ENCODE results near the gene SLC35F3.

SLC35F3 gene

DNA sequence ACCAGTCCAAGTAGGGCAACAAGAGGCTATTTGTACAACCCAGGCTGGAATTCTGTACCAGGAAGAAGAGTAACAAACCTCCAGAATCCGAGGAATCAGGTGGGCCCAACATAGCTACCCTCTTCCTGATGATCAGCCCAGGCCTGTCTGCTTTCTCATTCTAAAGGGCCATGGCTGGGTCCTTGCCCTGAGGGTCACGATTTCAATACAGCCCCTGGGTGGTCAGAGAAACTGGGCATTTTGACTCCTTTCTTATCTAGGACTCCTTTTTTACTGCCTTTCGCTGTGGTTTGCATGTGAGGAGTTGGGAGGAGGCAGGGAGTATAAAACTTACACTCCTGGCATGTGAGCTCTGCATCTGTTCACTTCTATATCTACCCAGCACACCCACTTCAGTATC, 303.9 kb downstream of the SLC35F3 start:
- TF ChIP-seq, protein P1, sequence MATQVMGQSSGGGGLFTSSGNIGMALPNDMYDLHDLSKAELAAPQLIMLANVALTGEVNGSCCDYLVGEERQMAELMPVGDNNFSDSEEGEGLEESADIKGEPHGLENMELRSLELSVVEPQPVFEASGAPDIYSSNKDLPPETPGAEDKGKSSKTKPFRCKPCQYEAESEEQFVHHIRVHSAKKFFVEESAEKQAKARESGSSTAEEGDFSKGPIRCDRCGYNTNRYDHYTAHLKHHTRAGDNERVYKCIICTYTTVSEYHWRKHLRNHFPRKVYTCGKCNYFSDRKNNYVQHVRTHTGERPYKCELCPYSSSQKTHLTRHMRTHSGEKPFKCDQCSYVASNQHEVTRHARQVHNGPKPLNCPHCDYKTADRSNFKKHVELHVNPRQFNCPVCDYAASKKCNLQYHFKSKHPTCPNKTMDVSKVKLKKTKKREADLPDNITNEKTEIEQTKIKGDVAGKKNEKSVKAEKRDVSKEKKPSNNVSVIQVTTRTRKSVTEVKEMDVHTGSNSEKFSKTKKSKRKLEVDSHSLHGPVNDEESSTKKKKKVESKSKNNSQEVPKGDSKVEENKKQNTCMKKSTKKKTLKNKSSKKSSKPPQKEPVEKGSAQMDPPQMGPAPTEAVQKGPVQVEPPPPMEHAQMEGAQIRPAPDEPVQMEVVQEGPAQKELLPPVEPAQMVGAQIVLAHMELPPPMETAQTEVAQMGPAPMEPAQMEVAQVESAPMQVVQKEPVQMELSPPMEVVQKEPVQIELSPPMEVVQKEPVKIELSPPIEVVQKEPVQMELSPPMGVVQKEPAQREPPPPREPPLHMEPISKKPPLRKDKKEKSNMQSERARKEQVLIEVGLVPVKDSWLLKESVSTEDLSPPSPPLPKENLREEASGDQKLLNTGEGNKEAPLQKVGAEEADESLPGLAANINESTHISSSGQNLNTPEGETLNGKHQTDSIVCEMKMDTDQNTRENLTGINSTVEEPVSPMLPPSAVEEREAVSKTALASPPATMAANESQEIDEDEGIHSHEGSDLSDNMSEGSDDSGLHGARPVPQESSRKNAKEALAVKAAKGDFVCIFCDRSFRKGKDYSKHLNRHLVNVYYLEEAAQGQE (IDR thresholded peaks at IDR 0.05; ENCODE audit: insufficient read depth in 1 of 2, low read depth in 2 of 2, low read length in 2 of 2), result no peak
- no peak for TF ChIP-seq FOXP2 (optimal IDR thresholded peaks at IDR 0.05; ENCODE audit: borderline replicate concordance, extremely low read depth, extremely low read length, insufficient read depth)
- TF ChIP-seq POLR2AphosphoS5 (IDR thresholded peaks at IDR 0.05; ENCODE audit: low read depth, low read length), result no peak
- TF ChIP-seq TAF1 (IDR thresholded peaks at IDR 0.05; ENCODE audit: borderline replicate concordance, insufficient read depth, low read length), result no peak
- TF ChIP-seq SIN3A (IDR thresholded peaks at IDR 0.05; ENCODE audit: borderline replicate concordance, insufficient read depth, low read length), result no peak

- no peak for TF ChIP-seq FOXP2 (optimal IDR thresholded peaks at IDR 0.05; ENCODE audit: borderline replicate concordance, extremely low read depth, extremely low read length, insufficient read depth)
- no peak for TF ChIP-seq POLR2AphosphoS5 (IDR thresholded peaks at IDR 0.05; ENCODE audit: low read depth, low read length)
- no peak for TF ChIP-seq SIN3A (IDR thresholded peaks at IDR 0.05; ENCODE audit: borderline replicate concordance, insufficient read depth, low read length)
- TF ChIP-seq, protein P1 (IDR thresholded peaks at IDR 0.05; ENCODE audit: insufficient read depth in 1 of 2, low read depth in 2 of 2, low read length in 2 of 2), result no peak
- no peak for TF ChIP-seq TAF1 (IDR thresholded peaks at IDR 0.05; ENCODE audit: borderline replicate concordance, insufficient read depth, low read length)
These were observed 304.3 kb downstream of the SLC35F3 start for GRCh38 chr1:234208791-234209190.

- TF ChIP-seq SIN3A (IDR thresholded peaks at IDR 0.05; ENCODE audit: borderline replicate concordance, insufficient read depth, low read length) (no peak), FOXP2 (optimal IDR thresholded peaks at IDR 0.05; ENCODE audit: borderline replicate concordance, extremely low read depth, extremely low read length, insufficient read depth) (no peak), POLR2AphosphoS5 (IDR thresholded peaks at IDR 0.05; ENCODE audit: low read depth, low read length) (no peak), TAF1 (IDR thresholded peaks at IDR 0.05; ENCODE audit: borderline replicate concordance, insufficient read depth, low read length) (no peak)
- TF ChIP-seq, protein P1 (IDR thresholded peaks at IDR 0.05; ENCODE audit: insufficient read depth in 1 of 2, low read depth in 2 of 2, low read length in 2 of 2), result no peak
These were observed 308.5 kb downstream of the SLC35F3 start for GRCh38 chr1:234212764-234213657.

DNA sequence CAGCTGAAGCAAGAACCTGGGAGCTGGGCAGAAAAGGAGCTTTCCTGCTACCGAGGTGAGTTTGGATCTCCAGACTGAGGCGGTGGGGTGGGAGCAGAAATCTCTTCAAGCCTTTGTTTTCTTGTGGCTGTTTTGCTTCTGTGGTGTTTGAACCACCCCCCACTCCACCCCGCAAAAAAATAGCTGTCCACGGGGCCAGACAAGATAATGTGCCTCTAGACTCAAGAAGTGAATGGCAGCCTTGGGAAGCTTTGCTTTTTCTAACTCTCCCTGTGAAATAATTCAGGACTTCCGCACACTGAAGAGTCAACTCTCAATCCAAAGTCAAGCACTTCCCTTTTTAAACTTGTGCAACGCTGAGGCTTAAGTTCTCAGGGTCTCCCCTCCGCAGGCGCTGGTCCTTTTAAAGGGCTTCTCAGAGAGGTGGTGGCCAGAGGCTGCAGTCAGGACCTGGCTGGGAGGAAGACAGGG, 309.2 kb downstream of the SLC35F3 start:
- no peak for TF ChIP-seq POLR2AphosphoS5 (IDR thresholded peaks at IDR 0.05; ENCODE audit: low read depth, low read length)
- TF ChIP-seq, protein P1 (IDR thresholded peaks at IDR 0.05; ENCODE audit: insufficient read depth in 1 of 2, low read depth in 2 of 2, low read length in 2 of 2), result no peak
- no peak for TF ChIP-seq TAF1 (IDR thresholded peaks at IDR 0.05; ENCODE audit: borderline replicate concordance, insufficient read depth, low read length)
- TF ChIP-seq FOXP2 (optimal IDR thresholded peaks at IDR 0.05; ENCODE audit: borderline replicate concordance, extremely low read depth, extremely low read length, insufficient read depth), result no peak
- no peak for TF ChIP-seq SIN3A (IDR thresholded peaks at IDR 0.05; ENCODE audit: borderline replicate concordance, insufficient read depth, low read length)

Data from PFSK-1 (cell line).